Measurements from ENCODE around the gene NLRP13.

Gene NLRP13

DNA sequence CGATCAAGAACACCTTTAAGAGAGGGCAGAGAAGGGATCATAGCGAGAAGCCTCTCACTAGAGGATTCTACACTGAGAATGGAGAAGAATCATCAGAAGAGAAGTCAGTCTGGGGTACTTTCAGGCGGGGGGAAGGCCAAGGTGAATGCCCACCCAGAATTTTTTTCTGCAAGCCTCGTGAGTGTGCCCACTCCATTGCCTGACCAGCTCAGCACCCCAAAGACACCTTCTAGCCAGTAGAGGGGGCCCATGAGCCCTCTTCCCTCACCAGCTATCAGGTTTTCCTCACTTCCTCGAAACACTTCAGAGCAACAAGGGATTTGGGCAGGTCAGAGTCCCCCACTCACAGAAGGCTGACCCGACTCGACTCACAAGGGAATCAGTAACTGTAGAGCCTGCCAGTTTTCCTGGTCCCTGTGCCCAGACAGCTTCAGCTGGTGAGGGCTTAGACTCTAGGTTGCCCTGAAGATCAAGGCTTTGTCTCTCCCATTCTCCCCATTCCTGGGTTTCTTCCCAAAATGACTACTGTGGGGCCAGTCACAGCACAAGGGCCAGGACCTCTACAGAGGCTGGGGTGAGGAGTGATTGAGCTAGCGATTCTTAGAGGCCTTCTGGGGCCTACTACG lies 18.4 kb downstream of the NLRP13 start:
- TF ChIP-seq RAD21 (IDR thresholded peaks at IDR 0.05; ENCODE audit: low read depth) = peak; percentile 35; the same call in 1 of the 2 replicates
- TF ChIP-seq, protein P1, sequence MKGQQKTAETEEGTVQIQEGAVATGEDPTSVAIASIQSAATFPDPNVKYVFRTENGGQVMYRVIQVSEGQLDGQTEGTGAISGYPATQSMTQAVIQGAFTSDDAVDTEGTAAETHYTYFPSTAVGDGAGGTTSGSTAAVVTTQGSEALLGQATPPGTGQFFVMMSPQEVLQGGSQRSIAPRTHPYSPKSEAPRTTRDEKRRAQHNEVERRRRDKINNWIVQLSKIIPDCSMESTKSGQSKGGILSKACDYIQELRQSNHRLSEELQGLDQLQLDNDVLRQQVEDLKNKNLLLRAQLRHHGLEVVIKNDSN (IDR thresholded peaks at IDR 0.05) = no peak

DNA sequence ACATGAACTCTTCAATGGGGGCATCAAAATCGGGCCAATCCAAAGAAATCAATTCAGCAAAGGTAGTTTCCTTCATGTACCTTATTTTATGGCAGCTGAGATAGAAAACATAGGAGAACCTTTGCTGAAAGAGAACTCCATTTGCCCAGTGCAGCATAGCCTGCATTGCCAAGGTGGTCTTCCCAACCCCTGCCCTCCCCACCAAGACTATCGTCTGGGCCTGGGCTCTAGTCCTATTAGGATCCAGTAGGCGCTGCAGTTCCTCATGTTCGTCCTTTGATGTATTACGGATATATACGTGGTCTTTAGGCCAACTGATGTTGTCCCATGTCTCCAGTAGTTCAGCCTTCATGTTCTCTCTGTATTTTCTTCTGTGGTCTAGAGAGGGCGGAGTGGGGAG lies 19.2 kb downstream of the NLRP13 start:
- TF ChIP-seq, protein P1 (IDR thresholded peaks at IDR 0.05) = no peak
- TF ChIP-seq CREB1 (IDR thresholded peaks at IDR 0.05; ENCODE audit: low read depth) = no peak
- no peak for TF ChIP-seq NFIC (IDR thresholded peaks at IDR 0.05)
- TF ChIP-seq YY1 (IDR thresholded peaks at IDR 0.05; ENCODE audit: low read depth) = no peak
- TF ChIP-seq, protein P2, sequence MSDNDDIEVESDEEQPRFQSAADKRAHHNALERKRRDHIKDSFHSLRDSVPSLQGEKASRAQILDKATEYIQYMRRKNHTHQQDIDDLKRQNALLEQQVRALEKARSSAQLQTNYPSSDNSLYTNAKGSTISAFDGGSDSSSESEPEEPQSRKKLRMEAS (IDR thresholded peaks at IDR 0.05) = no peak
- no peak for TF ChIP-seq EGR1 (IDR thresholded peaks at IDR 0.05)
- no peak for TF ChIP-seq ZBTB7A (IDR thresholded peaks at IDR 0.05; ENCODE audit: low read depth)
- TF ChIP-seq EP300 (IDR thresholded peaks at IDR 0.05; ENCODE audit: borderline replicate concordance) = no peak

GRCh38 chr19:55909801-55910200 lies 22.3 kb downstream of the NLRP13 start:
- TF ChIP-seq, protein P2 (IDR thresholded peaks at IDR 0.05) = no peak
- no peak for TF ChIP-seq REST (IDR thresholded peaks at IDR 0.05; ENCODE audit: low read depth)
- TF ChIP-seq CEBPB (IDR thresholded peaks at IDR 0.05) = no peak
- TF ChIP-seq, protein P1 (IDR thresholded peaks at IDR 0.05) = no peak
- TF ChIP-seq EP300 (IDR thresholded peaks at IDR 0.05; ENCODE audit: borderline replicate concordance) = no peak
- no peak for TF ChIP-seq TEAD4 (IDR thresholded peaks at IDR 0.05)
- no peak for TF ChIP-seq RAD21 (IDR thresholded peaks at IDR 0.05; ENCODE audit: low read depth)
- TF ChIP-seq TCF12 (IDR thresholded peaks at IDR 0.05; ENCODE audit: low read depth) = no peak
- TF ChIP-seq FOXM1 (IDR thresholded peaks at IDR 0.05; ENCODE audit: borderline replicate concordance, low read depth) = no peak
- TF ChIP-seq YY1 (IDR thresholded peaks at IDR 0.05; ENCODE audit: low read depth) = no peak
- TF ChIP-seq NFIC (IDR thresholded peaks at IDR 0.05) = no peak
- TF ChIP-seq EGR1 (IDR thresholded peaks at IDR 0.05) = no peak
- no peak for TF ChIP-seq ZBTB7A (IDR thresholded peaks at IDR 0.05; ENCODE audit: low read depth)
- no peak for TF ChIP-seq CREB1 (IDR thresholded peaks at IDR 0.05; ENCODE audit: low read depth)

DNA sequence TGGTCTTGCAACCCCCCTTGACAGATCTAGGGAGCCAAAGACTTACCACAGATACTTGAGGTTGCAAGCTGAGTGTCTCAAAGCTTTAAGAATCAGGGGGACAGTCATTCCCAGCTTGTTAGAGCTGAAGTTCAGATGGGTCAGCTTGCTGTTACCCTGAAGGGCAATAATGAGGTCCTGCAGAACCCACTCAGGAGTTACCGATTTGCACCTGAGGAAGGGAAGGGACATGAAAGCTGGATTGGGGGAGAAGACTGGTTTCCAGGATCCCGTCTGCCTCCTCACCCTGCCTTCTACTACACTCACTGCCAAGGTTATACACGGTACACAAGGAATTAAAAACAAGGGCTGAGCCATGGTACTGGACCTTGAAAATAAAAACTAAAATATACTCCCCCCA lies 24.4 kb downstream of the NLRP13 start:
- TF ChIP-seq TAF1 (IDR thresholded peaks at IDR 0.05; ENCODE audit: low read depth) = no peak
- no peak for TF ChIP-seq CEBPB (IDR thresholded peaks at IDR 0.05)
- TF ChIP-seq, protein P1 (IDR thresholded peaks at IDR 0.05) = no peak
- no peak for TF ChIP-seq ZBTB7A (IDR thresholded peaks at IDR 0.05; ENCODE audit: low read depth)
- no peak for TF ChIP-seq EGR1 (IDR thresholded peaks at IDR 0.05)
- no peak for TF ChIP-seq RAD21 (IDR thresholded peaks at IDR 0.05; ENCODE audit: low read depth)
- TF ChIP-seq, protein P2 (IDR thresholded peaks at IDR 0.05) = no peak
- no peak for TF ChIP-seq TCF12 (IDR thresholded peaks at IDR 0.05; ENCODE audit: low read depth)
- TF ChIP-seq YY1 (IDR thresholded peaks at IDR 0.05; ENCODE audit: low read depth) = no peak
- no peak for TF ChIP-seq NFIC (IDR thresholded peaks at IDR 0.05)
- no peak for TF ChIP-seq TEAD4 (IDR thresholded peaks at IDR 0.05)
- TF ChIP-seq FOXM1 (IDR thresholded peaks at IDR 0.05; ENCODE audit: borderline replicate concordance, low read depth) = no peak
- TF ChIP-seq EP300 (IDR thresholded peaks at IDR 0.05; ENCODE audit: borderline replicate concordance) = no peak
- no peak for TF ChIP-seq CREB1 (IDR thresholded peaks at IDR 0.05; ENCODE audit: low read depth)
- no peak for TF ChIP-seq REST (IDR thresholded peaks at IDR 0.05; ENCODE audit: low read depth)

- TF ChIP-seq TAF1 (IDR thresholded peaks at IDR 0.05; ENCODE audit: low read depth) (no peak), REST (IDR thresholded peaks at IDR 0.05; ENCODE audit: low read depth) (no peak), RAD21 (IDR thresholded peaks at IDR 0.05; ENCODE audit: low read depth) (no peak), TEAD4 (IDR thresholded peaks at IDR 0.05) (no peak), FOXM1 (IDR thresholded peaks at IDR 0.05; ENCODE audit: borderline replicate concordance, low read depth) (no peak), EGR1 (IDR thresholded peaks at IDR 0.05) (no peak), CEBPB (IDR thresholded peaks at IDR 0.05) (no peak), CREB1 (IDR thresholded peaks at IDR 0.05; ENCODE audit: low read depth) (no peak), NFIC (IDR thresholded peaks at IDR 0.05) (no peak), YY1 (IDR thresholded peaks at IDR 0.05; ENCODE audit: low read depth) (no peak)
- TF ChIP-seq, protein P2 (IDR thresholded peaks at IDR 0.05) = no peak
Observed at GRCh38 chr19:55907286-55907685, 24.9 kb downstream of the NLRP13 start.
